T-helper 2 cell treated with Interferon-gamma antibody and Interleukin-4, amounts not matched to agents 5 μg/mL and 100 μg/mL, for 36 hours (primary cell): ENCODE data around the gene TGM1.

ENCODE experiments used
- DNase-seq: peaks from one replicate; pipeline ENCODE4 v3.0.0; 2021; ENCODE audit warnings: low spot score
- H3K27ac Mint-ChIP-seq: one replicate; pipeline ENCODE4 v1.8.0; 2021; ENCODE audit warnings: mild to moderate bottlenecking, mixed read lengths
- H3K27me3 Mint-ChIP-seq: one replicate; pipeline ENCODE4 v1.8.0; 2021; ENCODE audit warnings: low read depth, mixed read lengths
- H3K36me3 Mint-ChIP-seq: one replicate; pipeline ENCODE4 v1.8.0; 2021; ENCODE audit warnings: low read depth, mixed read lengths
- H3K4me1 Mint-ChIP-seq: one replicate; pipeline ENCODE4 v1.8.0; 2021; ENCODE audit warnings: low read depth, mixed read lengths
- H3K4me3 Mint-ChIP-seq: one replicate; pipeline ENCODE4 v1.8.0; 2022; ENCODE audit warnings: mild to moderate bottlenecking, moderate library complexity, mixed read lengths
- H3K9me3 Mint-ChIP-seq: one replicate; pipeline ENCODE4 v1.8.0; 2021; ENCODE audit warnings: mixed read lengths

The TGM1 gene

GRCh38 chr14:24258548-24259265 lies 4.3 kb downstream of the TGM1 start:
- DNase-seq = no peak
- peaks cover 8% of the 10 kb centered on the region for H3K36me3 Mint-ChIP-seq
- no peak overlapping the region for H3K4me3 Mint-ChIP-seq
- no peaks in the 10 kb centered on the region for H3K27me3 Mint-ChIP-seq
- H3K27ac Mint-ChIP-seq = no peak overlapping the region
- H3K9me3 Mint-ChIP-seq = no peaks in the 10 kb centered on the region
- H3K4me1 Mint-ChIP-seq = no peaks in the 10 kb centered on the region

GRCh38 chr14:24258119-24258518 lies 4.9 kb downstream of the TGM1 start:
- peaks cover 8% of the 10 kb centered on the region for H3K36me3 Mint-ChIP-seq
- H3K4me3 Mint-ChIP-seq = no peak overlapping the region
- no peaks in the 10 kb centered on the region for H3K27me3 Mint-ChIP-seq
- H3K9me3 Mint-ChIP-seq = no peaks in the 10 kb centered on the region
- DNase-seq = no peak
- no peak overlapping the region for H3K27ac Mint-ChIP-seq
- no peaks in the 10 kb centered on the region for H3K4me1 Mint-ChIP-seq

- DNase-seq = no peak
- Mint-ChIP-seq H3K27ac (no peak overlapping the region), H3K27me3 (no peaks in the 10 kb centered on the region), H3K9me3 (no peaks in the 10 kb centered on the region), H3K36me3 (peaks cover 8% of the 10 kb centered on the region), H3K4me1 (no peaks in the 10 kb centered on the region), H3K4me3 (no peak overlapping the region)
These were observed 6.0 kb downstream of the TGM1 start for GRCh38 chr14:24256960-24257359.

- peaks cover 5% of the 10 kb centered on the region for H3K4me1 Mint-ChIP-seq
- H3K27me3 Mint-ChIP-seq = no peaks in the 10 kb centered on the region
- no peak overlapping the region for H3K4me3 Mint-ChIP-seq
- no peak for DNase-seq
- H3K27ac Mint-ChIP-seq = no peak overlapping the region
- H3K9me3 Mint-ChIP-seq = no peaks in the 10 kb centered on the region
- H3K36me3 Mint-ChIP-seq = peaks cover 11% of the 10 kb centered on the region
These were observed 6.9 kb downstream of the TGM1 start for GRCh38 chr14:24255931-24256711.

GRCh38 chr14:24255438-24255837 lies 7.5 kb downstream of the TGM1 start:
- no peak overlapping the region for H3K27ac Mint-ChIP-seq

GRCh38 chr14:24254630-24255392 lies 8.2 kb downstream of the TGM1 start:
- Mint-ChIP-seq H3K4me3 (no peak overlapping the region), H3K36me3 (peaks cover 10% of the 10 kb centered on the region)

More at GRCh38 chr14:24255438-24255837, 7.5 kb downstream of the TGM1 start:
- Mint-ChIP-seq H3K9me3 (no peaks in the 10 kb centered on the region), H3K4me1 (peaks cover 12% of the 10 kb centered on the region), H3K4me3 (no peak overlapping the region), H3K27me3 (no peaks in the 10 kb centered on the region), H3K36me3 (peaks cover 11% of the 10 kb centered on the region)
- DNase-seq = no peak

GRCh38 chr14:24253936-24254335 lies 9.0 kb downstream of the TGM1 start:
- Mint-ChIP-seq H3K4me1 (peaks cover 20% of the 10 kb centered on the region), H3K27ac (peak overlapping the region; percentile 60), H3K36me3 (peaks cover 12% of the 10 kb centered on the region), H3K27me3 (no peaks in the 10 kb centered on the region), H3K4me3 (no peak overlapping the region), H3K9me3 (no peaks in the 10 kb centered on the region)
- no peak for DNase-seq

More at GRCh38 chr14:24254630-24255392, 8.2 kb downstream of the TGM1 start:
- Mint-ChIP-seq H3K27me3 (no peaks in the 10 kb centered on the region), H3K9me3 (no peaks in the 10 kb centered on the region), H3K4me1 (peaks cover 18% of the 10 kb centered on the region), H3K27ac (no peak overlapping the region)
- no peak for DNase-seq

GRCh38 chr14:24252289-24253124 lies 10.5 kb downstream of the TGM1 start:
- no peaks in the 10 kb centered on the region for H3K9me3 Mint-ChIP-seq
- peaks cover 10% of the 10 kb centered on the region for H3K36me3 Mint-ChIP-seq
- H3K4me1 Mint-ChIP-seq = peaks cover 31% of the 10 kb centered on the region
- H3K4me3 Mint-ChIP-seq = no peak overlapping the region
- no peak overlapping the region for H3K27ac Mint-ChIP-seq
- H3K27me3 Mint-ChIP-seq = no peaks in the 10 kb centered on the region
- no peak for DNase-seq

GRCh38 chr14:24251880-24252288 lies 11.1 kb downstream of the TGM1 start:
- H3K4me1 Mint-ChIP-seq = peaks cover 35% of the 10 kb centered on the region
- H3K27me3 Mint-ChIP-seq = no peaks in the 10 kb centered on the region
- no peak overlapping the region for H3K4me3 Mint-ChIP-seq
- no peak for DNase-seq
- peaks cover 12% of the 10 kb centered on the region for H3K36me3 Mint-ChIP-seq
- H3K27ac Mint-ChIP-seq = peak overlapping the region; percentile 9
- H3K9me3 Mint-ChIP-seq = no peaks in the 10 kb centered on the region

GRCh38 chr14:24250354-24250753 lies 12.6 kb downstream of the TGM1 start:
- Mint-ChIP-seq H3K4me3 (no peak overlapping the region), H3K4me1 (peaks cover 38% of the 10 kb centered on the region), H3K9me3 (no peaks in the 10 kb centered on the region), H3K36me3 (peaks cover 12% of the 10 kb centered on the region), H3K27ac (peak overlapping the region; percentile 2), H3K27me3 (no peaks in the 10 kb centered on the region)
- no peak for DNase-seq

GRCh38 chr14:24249230-24250021 lies 13.6 kb downstream of the TGM1 start:
- H3K4me3 Mint-ChIP-seq = no peak overlapping the region
- peaks cover 40% of the 10 kb centered on the region for H3K4me1 Mint-ChIP-seq
- H3K9me3 Mint-ChIP-seq = no peaks in the 10 kb centered on the region
- H3K27me3 Mint-ChIP-seq = no peaks in the 10 kb centered on the region
- H3K36me3 Mint-ChIP-seq = peaks cover 10% of the 10 kb centered on the region
- H3K27ac Mint-ChIP-seq = peak overlapping the region; percentile 76
- DNase-seq = no peak

- Mint-ChIP-seq H3K4me1 (peaks cover 43% of the 10 kb centered on the region), H3K27me3 (no peaks in the 10 kb centered on the region), H3K9me3 (no peaks in the 10 kb centered on the region), H3K4me3 (peak overlapping the region; percentile 63), H3K27ac (peak overlapping the region; percentile 87), H3K36me3 (peaks cover 8% of the 10 kb centered on the region)
- DNase-seq = no peak
These were observed 15.6 kb downstream of the TGM1 start for GRCh38 chr14:24247422-24247821.
